NCI-H526 treated with DMSO at 0.1 percent for 48 hours (cell line): ENCODE results near the gene SERPINC1.
"Not testable (repeated sequence)": the region's sequence is repeated elsewhere in the genome, so short reads cannot be mapped to it uniquely, and the experiment has no call there.

Experiments
- DNase-seq: peaks from one replicate; lab custom pipeline; 2025; lab: John Stamatoyannopoulos, UW

SERPINC1 gene

DNA sequence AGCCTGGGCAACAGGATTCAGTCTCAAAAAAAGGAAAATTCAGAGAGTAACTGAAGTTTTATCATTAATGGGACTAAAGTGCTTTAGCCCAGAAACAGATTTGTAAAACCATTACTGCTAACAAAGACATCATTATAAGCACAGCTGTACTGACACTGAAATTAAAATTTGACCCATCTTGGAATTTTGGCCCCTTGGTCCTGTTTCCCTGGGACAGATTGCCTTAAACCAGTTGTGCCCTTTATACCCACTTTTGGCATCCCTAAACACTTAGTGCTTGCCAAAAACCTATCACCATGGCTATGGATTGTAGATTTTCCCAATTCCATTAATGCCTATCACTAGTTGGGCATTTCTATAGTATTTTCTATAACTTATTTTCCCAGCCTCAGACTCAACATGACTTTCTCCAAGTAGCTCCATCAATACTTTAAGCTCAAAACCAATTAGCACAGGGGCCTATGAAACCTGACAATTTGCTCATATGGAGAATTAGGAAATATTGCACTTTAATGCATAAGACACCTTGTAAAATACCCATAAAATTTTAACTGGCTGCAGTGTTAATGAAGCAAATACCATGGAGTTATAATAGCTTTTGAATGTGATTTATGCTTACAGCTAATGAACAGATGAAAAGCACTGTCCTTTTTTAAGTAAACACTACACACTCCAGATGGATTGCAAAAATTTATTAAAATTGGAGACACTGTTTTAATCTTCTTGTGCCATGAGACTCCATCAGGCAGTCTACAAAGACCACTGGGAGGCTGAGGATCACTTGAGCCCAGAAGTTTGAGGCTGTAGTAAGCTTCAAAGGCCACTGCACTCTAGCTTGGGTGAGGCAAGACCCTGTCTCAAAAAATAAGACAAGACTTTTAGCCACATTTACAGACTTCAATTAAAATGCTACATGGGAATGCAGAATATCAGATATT, 53.6 kb downstream of the SERPINC1 start:
- DNase-seq, result no peak

DNA sequence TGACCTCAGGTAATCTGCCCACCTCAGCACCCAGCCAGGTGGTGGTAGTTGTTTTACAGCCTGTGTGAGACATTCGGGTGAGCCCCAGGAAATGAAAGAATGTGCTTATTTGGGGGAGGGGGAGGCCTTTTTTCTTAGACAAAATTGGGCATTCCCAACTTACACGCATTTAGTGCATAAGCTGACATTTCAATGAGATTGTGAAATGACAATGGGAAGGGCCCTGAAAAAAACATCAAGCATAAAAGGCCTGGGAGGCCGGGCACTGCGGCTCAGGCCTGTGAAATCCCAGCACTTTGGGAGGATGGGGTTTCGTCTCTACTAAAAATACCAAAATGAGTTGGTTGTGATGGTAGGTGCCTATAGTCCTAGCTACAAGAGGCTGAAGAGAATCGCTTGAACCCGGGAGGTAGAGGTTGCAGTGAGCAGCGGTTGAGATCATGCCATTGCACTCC, 54.3 kb downstream of the SERPINC1 start:
- no peak for DNase-seq

DNA sequence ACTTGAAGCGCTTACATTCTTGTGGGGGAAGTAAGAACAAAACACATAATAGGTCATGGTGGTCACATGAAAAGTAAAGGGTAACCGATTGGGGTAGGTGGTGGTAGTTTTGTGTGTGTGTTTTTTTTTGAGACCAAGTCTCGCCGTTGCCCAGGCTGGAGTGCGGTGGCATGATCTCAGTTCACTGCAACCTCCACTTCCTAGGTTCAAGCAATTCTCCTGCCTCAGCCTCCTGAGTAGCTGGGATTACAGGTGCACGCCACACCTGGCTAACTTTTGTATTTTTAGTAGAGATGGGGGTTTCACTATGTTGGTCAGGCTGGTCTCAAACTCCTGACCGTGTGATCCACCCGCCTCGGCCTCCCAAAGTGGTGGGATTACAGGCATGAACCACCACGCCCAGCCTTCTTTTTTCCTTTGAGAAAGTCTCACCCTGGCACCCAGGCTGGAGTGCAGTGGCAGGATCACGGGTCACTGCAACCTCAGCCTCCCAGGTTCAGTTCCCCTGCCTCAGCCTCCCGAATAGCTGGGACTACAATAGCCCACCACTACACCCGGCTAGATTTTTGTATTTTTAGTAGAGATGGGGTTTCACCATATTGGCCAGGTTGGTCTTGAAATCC, 54.9 kb downstream of the SERPINC1 start:
- DNase-seq, result not testable (repeated sequence)

DNA sequence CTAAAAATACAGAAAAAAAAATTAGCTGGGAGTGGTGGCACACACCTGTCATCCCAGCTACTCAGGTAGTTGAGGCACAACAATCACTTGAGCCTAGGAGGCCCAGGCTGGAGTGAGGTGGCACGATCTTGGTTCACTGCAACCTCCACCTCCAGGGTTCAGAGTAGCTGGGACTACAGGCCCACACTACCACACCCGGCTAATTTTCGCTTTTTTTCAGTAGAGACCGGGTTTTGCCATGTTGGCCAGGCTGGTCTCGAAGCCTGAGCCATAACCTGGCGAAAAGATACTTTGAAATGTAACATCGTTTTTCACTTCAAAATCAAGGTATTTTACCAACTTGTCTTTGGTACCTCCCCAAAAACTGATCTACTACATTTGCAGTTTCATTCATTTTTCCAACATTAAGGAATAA, 55.4 kb downstream of the SERPINC1 start:
- DNase-seq, result no peak

DNA sequence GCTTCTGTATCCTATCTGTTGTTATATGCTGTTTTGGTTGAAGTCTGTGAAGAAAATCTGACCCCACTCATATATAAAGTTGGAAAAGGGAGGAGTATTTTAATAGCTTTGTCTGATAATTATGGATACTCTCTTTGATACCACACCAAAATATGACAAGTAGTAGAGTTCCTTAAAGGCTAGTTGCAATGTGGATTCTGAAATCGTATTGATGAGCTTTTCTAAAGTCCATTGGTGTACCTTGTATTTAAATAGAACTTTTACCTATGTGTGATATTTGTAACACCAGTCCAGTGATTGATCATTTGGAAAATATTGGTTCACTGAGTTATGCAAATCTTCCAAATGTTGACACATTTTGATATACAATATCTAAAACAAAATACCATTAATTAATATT, 57.1 kb downstream of the SERPINC1 start:
- DNase-seq, result no peak

DNA sequence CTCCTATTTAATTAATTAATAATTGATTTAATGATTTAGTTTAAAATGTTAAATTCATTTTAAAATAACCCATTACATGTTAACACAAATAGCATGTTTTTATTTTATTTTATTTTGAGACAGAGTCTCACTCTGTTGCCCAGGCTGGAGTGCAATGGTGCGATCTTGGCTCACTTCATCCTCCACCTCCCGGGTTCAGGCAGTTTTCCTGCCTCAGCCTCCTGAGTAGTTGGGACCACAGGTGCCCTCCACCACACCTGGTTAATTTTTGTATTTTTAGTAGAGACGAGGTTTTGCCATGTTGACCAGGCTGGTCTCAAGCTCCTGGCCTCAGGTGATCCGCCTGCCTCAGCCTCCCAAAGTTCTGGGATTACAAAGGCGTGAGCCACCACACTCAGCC, 57.6 kb downstream of the SERPINC1 start:
- DNase-seq, result not testable (repeated sequence)

DNA sequence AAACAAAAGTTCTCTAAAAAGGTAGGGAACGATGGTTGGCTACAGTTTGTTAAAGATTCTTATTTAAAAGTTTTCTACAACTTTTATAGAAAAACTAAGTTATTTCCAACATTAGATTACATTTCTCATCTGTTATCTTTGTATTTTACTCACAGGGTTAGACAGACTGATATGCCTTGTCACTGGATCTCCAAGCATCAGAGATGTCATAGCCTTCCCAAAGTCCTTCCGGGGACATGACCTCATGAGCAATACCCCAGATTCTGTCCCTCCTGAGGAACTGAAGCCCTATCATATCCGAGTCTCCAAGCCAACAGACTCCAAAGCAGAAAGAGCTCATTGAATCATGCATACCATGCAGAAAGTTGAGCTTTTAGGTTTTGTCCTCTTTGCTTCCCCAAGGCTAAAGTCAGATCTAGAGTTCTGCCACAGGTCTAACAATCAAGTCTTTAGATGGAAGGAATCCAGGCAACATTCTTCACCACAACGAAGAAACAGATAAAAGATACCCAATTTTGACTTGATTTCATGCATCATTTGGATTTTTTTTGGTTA, 59.7 kb downstream of the SERPINC1 start:
- no peak for DNase-seq

DNA sequence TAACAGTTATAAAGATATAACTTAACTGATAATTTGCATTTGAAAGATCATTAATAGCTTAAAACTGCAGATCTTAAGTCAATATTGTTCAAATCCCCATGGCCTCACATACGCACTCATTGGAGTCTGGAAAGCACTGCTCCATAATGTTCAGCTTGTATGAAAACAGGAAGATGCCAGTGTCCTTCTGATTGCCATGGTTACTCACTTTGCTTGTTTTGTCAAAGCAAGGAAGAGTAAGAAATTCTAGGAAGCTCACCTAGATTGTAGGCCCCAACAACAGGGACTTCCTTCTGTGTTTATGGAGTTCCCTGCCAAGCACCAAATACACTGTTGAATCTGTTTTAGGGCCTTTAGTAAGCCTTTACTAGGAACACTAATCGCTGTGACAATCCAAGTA, 60.2 kb downstream of the SERPINC1 start:
- DNase-seq, result no peak

DNA sequence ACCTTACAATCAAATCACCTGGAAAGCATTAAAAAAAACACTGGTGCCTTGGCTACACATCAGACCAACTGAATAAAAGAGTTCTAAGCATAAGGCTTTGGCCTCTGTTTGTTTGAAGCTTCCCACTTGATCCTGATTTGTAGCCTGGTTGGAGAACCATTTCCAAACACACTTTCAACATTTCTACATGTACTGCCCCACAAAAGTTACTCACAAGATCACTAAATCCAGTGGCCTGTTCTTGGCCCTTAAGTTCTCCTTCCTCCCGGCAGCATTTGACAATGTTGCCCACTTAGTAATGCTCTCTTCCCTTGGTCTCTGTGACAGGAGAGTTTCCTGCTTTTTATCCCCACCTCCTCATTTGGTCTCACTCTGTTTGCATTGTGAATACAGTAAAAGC, 61.1 kb downstream of the SERPINC1 start:
- DNase-seq, result no peak
